Esophagus muscularis mucosa (tissue), 4 donors: ENCODE results near the gene IGSF11. TPM values are rescaled to one million over a fixed set of nuclear protein-coding genes. Genes with fewer than 3 reads are reported as not detected.

ENCODE experiments used
- DNase-seq: peaks from one replicate; pipeline ENCODE4 v3.0.0-alpha.2; 2017; ENCODE audit errors: extremely low spot score
- H3K27ac ChIP-seq, 4 donors: fragments of 200-600 bp; sonication (generic); replicated peaks in 1 of 4; 1 replicate in 3 of 4; 2 replicates in 1 of 4; pipeline ENCODE4 v1.5.1; 2016 to 2019; ENCODE audit warnings: mild to moderate bottlenecking in 1 of 4
- H3K27me3 ChIP-seq, 4 donors: fragments of 200-600 bp; sonication (generic); one replicate each; pipeline versions ENCODE4 v1.5.1 to v1.6.0; 2016 to 2019
- H3K36me3 ChIP-seq, 4 donors: fragments of 200-600 bp; sonication (generic); one replicate each; pipeline ENCODE4 v1.5.1; 2016 to 2019
- H3K4me1 ChIP-seq, 4 donors: fragments of 200-600 bp; sonication (generic); one replicate each; pipeline ENCODE4 v1.5.1; 2016 to 2019
- H3K4me3 ChIP-seq, 4 donors: fragments of 200-600 bp; sonication (generic); 1 replicate in 2 of 4; 2 replicates in 2 of 4; pipeline ENCODE4 v1.5.1; 2016 to 2019; ENCODE audit warnings: mild to moderate bottlenecking in 4 of 4, moderate library complexity in 1 of 4
- H3K9me3 ChIP-seq, 4 donors: fragments of 200-600 bp; sonication (generic); 1 replicate in 3 of 4; 2 replicates in 1 of 4; pipeline ENCODE4 v1.5.1; 2016 to 2019
- CTCF ChIP-seq, 3 experiments: fragments of 200-600 bp in 2 of 3; fragments of 450-650 bp in 1 of 3; sonication (generic) in 2 of 3; IDR thresholded peaks; one replicate each; pipeline ENCODE4 v1.5.1; 2017 to 2019; ENCODE audit warnings: antibody characterized with exemption in 3 of 3, mild to moderate bottlenecking in 2 of 3, moderate library complexity in 1 of 3
- EP300 ChIP-seq: sonication (generic); formaldehyde crosslinking; IDR thresholded peaks from one replicate; pipeline ENCODE4 v1.6.1; 2017; ENCODE audit warnings: antibody characterized with exemption
- POLR2A ChIP-seq: fragments of 450-650 bp; IDR thresholded peaks from one replicate; pipeline ENCODE4 v1.6.1; 2017; ENCODE audit warnings: antibody characterized with exemption, moderate library complexity, mild to moderate bottlenecking, low read depth
- POLR2AphosphoS5 ChIP-seq, 2 donors: sonication (generic); formaldehyde crosslinking; IDR thresholded peaks; one replicate each; pipeline ENCODE4 v1.6.1; 2017; ENCODE audit warnings: antibody characterized with exemption in 2 of 2
- WGBS: methylation state at CpG from one replicate; pipeline ENCODE4 v1.1.5; 2018; 5-methylcytosine and 5-hydroxymethylcytosine counted together
- intact Hi-C: fragments of 100-400 bp; cut with DNase I; formaldehyde crosslinking; loops from one replicate; pipeline ENCODE4 v1.15.1; 2023
- total RNA-seq, 4 donors: library from RNA; depleted of rRNA; stranded (reverse); fragments of >200 nt; gene quantifications; one replicate each; pipeline versions ENCODE4 v1.1.0 to v1.2.1, GENCODE V29; 2016

The IGSF11 gene
- total RNA-seq, 4 donors from 2014 or later, result 7.0 to 13.7 (median 8.2) TPM

GRCh38 chr3:118931996-118932395, 102.7 kb downstream of the IGSF11 start:
- no peak overlapping the region for H3K4me3 ChIP-seq
- no peaks in the 10 kb centered on the region for H3K36me3 ChIP-seq
- no peak for TF ChIP-seq EP300
- no peak for DNase-seq
- intact Hi-C loops, result no loop called here
- H3K4me1 ChIP-seq, result peaks cover 0 to 5% (median 0%) of the 10 kb centered on the region in 4 donors
- WGBS, result 97% methylated on average over 2 of the region's 2 CpGs
- H3K27me3 ChIP-seq, result no peaks in the 10 kb centered on the region
- no peaks in the 10 kb centered on the region for H3K9me3 ChIP-seq
- H3K27ac ChIP-seq, result no peak overlapping the region

- Histone ChIP-seq H3K9me3 (no peaks in the 10 kb centered on the region), H3K4me3 (no peak overlapping the region), H3K27ac (no peak overlapping the region), H3K36me3 (no peaks in the 10 kb centered on the region), H3K27me3 (no peaks in the 10 kb centered on the region), H3K4me1 (no peaks in the 10 kb centered on the region)
- 86% methylated on average over 6 of the region's 6 CpGs for WGBS
- no peak for TF ChIP-seq CTCF (IDR thresholded peaks at IDR 0.05)
- TF ChIP-seq POLR2AphosphoS5 (IDR thresholded peaks at IDR 0.05), result no peak
- no peak for TF ChIP-seq POLR2A
- TF ChIP-seq EP300, result no peak
- intact Hi-C loops, result no loop called here
- no peak for DNase-seq
These were observed 107.2 kb downstream of the IGSF11 start for GRCh38 chr3:118927449-118927848.

GRCh38 chr3:118912188-118912587, 122.5 kb downstream of the IGSF11 start:
- Histone ChIP-seq H3K4me1 (no peaks in the 10 kb centered on the region), H3K27ac (no peak overlapping the region), H3K36me3 (no peaks in the 10 kb centered on the region), H3K9me3 (no peaks in the 10 kb centered on the region), H3K27me3 (no peaks in the 10 kb centered on the region), H3K4me3 (no peak overlapping the region)
- intact Hi-C loops, result no loop called here
- WGBS, result 70% methylated on average over 3 of the region's 3 CpGs
- no peak for DNase-seq
- no peak for TF ChIP-seq POLR2A
- TF ChIP-seq POLR2AphosphoS5 (IDR thresholded peaks at IDR 0.05), result no peak
- no peak for TF ChIP-seq CTCF (IDR thresholded peaks at IDR 0.05)
- TF ChIP-seq EP300, result no peak

- 76% methylated on average over 3 of the region's 3 CpGs for WGBS
- H3K4me1 ChIP-seq, result no peaks in the 10 kb centered on the region
These were observed 124.3 kb downstream of the IGSF11 start for GRCh38 chr3:118910332-118910731.

GRCh38 chr3:118909763-118910162, 124.9 kb downstream of the IGSF11 start:
- intact Hi-C loops, result no loop called here
- no peak for TF ChIP-seq POLR2A
- no peak for TF ChIP-seq CTCF (IDR thresholded peaks at IDR 0.05)
- no peak for TF ChIP-seq POLR2AphosphoS5 (IDR thresholded peaks at IDR 0.05)
- TF ChIP-seq EP300, result no peak
- no peaks in the 10 kb centered on the region for H3K27me3 ChIP-seq

More at GRCh38 chr3:118910332-118910731, 124.3 kb downstream of the IGSF11 start:
- intact Hi-C loops, result no loop called here
- Histone ChIP-seq H3K4me3 (no peak overlapping the region), H3K36me3 (no peaks in the 10 kb centered on the region), H3K9me3 (no peaks in the 10 kb centered on the region), H3K27ac (no peak overlapping the region), H3K27me3 (no peaks in the 10 kb centered on the region)
- no peak for DNase-seq
- TF ChIP-seq CTCF (IDR thresholded peaks at IDR 0.05) (no peak), EP300 (no peak), POLR2A (no peak), POLR2AphosphoS5 (IDR thresholded peaks at IDR 0.05) (no peak)

More at GRCh38 chr3:118909763-118910162, 124.9 kb downstream of the IGSF11 start:
- no peaks in the 10 kb centered on the region for H3K9me3 ChIP-seq
- no peak for DNase-seq
- H3K4me3 ChIP-seq, result no peak overlapping the region
- H3K36me3 ChIP-seq, result no peaks in the 10 kb centered on the region
- H3K27ac ChIP-seq, result no peak overlapping the region
- no peaks in the 10 kb centered on the region for H3K4me1 ChIP-seq
